ENCODE results near the gene DGKG. TPM values are rescaled to one million over a fixed set of nuclear protein-coding genes. Genes with fewer than 3 reads are reported as not detected.
A peak's percentile ranks its signal among the peaks of the same experiment; 100 is the strongest.

Gene DGKG
- total and polyA plus RNA-seq, 8 donors = 0.12 to 26.3 (median 2.7) TPM

DNA sequence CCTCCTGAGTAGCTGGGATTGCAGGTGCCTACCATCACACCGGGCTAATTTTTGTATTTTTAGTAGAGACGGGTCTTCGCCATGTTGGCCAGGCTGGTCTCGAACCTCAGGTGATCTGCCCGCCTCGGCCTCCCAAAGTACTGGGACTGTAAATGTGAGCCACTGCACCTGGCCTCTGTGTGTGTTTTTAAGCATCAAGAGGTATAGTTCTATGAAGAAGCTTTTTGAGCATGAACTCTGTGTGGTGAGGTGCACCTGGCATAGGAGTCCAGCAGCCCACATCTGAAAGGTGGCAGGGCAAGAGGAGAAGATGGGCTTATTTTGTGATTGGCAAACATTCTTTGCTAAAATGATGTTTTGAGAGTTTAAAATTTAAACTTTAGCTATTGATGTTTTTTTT is 118.0 kb downstream of the DGKG start:
- H3K4me1 ChIP-seq = peaks cover 8 to 22% (median 14%) of the 10 kb centered on the region in 4 donors
- TF ChIP-seq, protein P1, sequence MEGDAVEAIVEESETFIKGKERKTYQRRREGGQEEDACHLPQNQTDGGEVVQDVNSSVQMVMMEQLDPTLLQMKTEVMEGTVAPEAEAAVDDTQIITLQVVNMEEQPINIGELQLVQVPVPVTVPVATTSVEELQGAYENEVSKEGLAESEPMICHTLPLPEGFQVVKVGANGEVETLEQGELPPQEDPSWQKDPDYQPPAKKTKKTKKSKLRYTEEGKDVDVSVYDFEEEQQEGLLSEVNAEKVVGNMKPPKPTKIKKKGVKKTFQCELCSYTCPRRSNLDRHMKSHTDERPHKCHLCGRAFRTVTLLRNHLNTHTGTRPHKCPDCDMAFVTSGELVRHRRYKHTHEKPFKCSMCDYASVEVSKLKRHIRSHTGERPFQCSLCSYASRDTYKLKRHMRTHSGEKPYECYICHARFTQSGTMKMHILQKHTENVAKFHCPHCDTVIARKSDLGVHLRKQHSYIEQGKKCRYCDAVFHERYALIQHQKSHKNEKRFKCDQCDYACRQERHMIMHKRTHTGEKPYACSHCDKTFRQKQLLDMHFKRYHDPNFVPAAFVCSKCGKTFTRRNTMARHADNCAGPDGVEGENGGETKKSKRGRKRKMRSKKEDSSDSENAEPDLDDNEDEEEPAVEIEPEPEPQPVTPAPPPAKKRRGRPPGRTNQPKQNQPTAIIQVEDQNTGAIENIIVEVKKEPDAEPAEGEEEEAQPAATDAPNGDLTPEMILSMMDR (IDR thresholded peaks at IDR 0.05) = no peak
- no peak for TF ChIP-seq POLR2A (IDR thresholded peaks at IDR 0.05)
- TF ChIP-seq POLR2AphosphoS5 (IDR thresholded peaks at IDR 0.05) = no peak
- no peak overlapping the region for H3K4me3 ChIP-seq
- H3K27ac ChIP-seq = no peak overlapping the region
- WGBS, 5 donors = 92 to 99% (median 97%) methylated on average over 6 of the region's 6 CpGs
- H3K27me3 ChIP-seq = no peaks in the 10 kb centered on the region
- H3K36me3 ChIP-seq = peaks cover 0 to 10% (median 0%) of the 10 kb centered on the region in 4 donors
- H3K9me3 ChIP-seq = no peaks in the 10 kb centered on the region
- intact Hi-C loops (cut with DNase I; ENCODE audit: low total_unique reads) = no loop called here
- no peak for DNase-seq

GRCh38 chr3:186241910-186242821 is 119.9 kb downstream of the DGKG start:
- no peaks in the 10 kb centered on the region for H3K9me3 ChIP-seq
- no peaks in the 10 kb centered on the region for H3K27me3 ChIP-seq
- TF ChIP-seq POLR2A (IDR thresholded peaks at IDR 0.05) (no peak), EP300 (IDR thresholded peaks at IDR 0.05) (no peak), POLR2AphosphoS5 (IDR thresholded peaks at IDR 0.05) (peak in 1 of 3 donors; percentile 28)
- TF ChIP-seq, protein P1 (IDR thresholded peaks at IDR 0.05) = peak in 2 of 7 experiments; percentile 40 to 44
- intact Hi-C loops (cut with DNase I; ENCODE audit: low total_unique reads) = no loop called here
- H3K27ac ChIP-seq = peak overlapping the region in 3 of 5 donors; percentile 16 to 51 (median 26)
- WGBS, 5 donors = 9 to 21% (median 14%) methylated on average over 17 to 21 of the region's 21 CpGs
- peak overlapping the region in 3 of 4 donors; percentile 17 to 25 (median 19) for H3K4me3 ChIP-seq
- DNase-seq = peak; percentile 76 to 81
- H3K36me3 ChIP-seq = peaks cover 0 to 10% (median 0%) of the 10 kb centered on the region in 4 donors
- peaks cover 8 to 29% (median 14%) of the 10 kb centered on the region in 4 donors for H3K4me1 ChIP-seq

DNA sequence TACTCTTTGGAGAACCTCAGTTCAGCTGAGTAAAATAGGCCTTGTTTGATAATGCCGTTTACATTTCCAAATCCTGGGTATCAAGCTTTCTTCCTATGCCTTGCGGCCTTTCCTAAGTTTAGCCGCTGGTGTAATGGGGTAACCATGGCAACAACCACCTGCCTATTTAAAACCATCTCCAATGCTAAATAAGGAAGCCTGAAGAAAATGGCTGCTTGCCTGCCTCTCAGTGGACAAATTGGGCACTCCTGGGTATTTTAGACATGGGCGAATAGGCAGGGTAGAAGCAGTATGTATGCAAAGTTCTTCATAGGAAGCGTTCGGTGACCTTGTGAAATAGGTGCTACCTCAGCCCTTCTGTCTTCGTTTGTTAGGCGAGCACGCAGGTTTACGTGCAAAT is 122.7 kb downstream of the DGKG start:
- no peak for TF ChIP-seq EP300 (IDR thresholded peaks at IDR 0.05)
- no peak for TF ChIP-seq POLR2A (IDR thresholded peaks at IDR 0.05)
- no peak for TF ChIP-seq POLR2AphosphoS5 (IDR thresholded peaks at IDR 0.05)
- TF ChIP-seq, protein P1 (IDR thresholded peaks at IDR 0.05) = peak in 1 of 7 experiments; percentile 11
- H3K36me3 ChIP-seq = no peaks in the 10 kb centered on the region
- WGBS, 5 donors = 50 to 75% (median 61%) methylated on average over 10 of the region's 10 CpGs
- peaks cover 10 to 39% (median 16%) of the 10 kb centered on the region in 4 donors for H3K4me1 ChIP-seq
- H3K9me3 ChIP-seq = no peaks in the 10 kb centered on the region
- intact Hi-C loops (cut with DNase I; ENCODE audit: low total_unique reads) = no loop called here
- no peak overlapping the region for H3K27ac ChIP-seq
- no peaks in the 10 kb centered on the region for H3K27me3 ChIP-seq
- no peak overlapping the region for H3K4me3 ChIP-seq
- DNase-seq = peak; percentile 58 to 71

GRCh38 chr3:186237915-186238314 is 124.1 kb downstream of the DGKG start:
- no peak for DNase-seq
- no peak overlapping the region for H3K27ac ChIP-seq
- H3K27me3 ChIP-seq = no peaks in the 10 kb centered on the region
- H3K4me1 ChIP-seq = peaks cover 11 to 45% (median 18%) of the 10 kb centered on the region in 4 donors
- no peak overlapping the region for H3K4me3 ChIP-seq
- TF ChIP-seq EP300 (IDR thresholded peaks at IDR 0.05) (no peak), POLR2A (IDR thresholded peaks at IDR 0.05) (no peak), POLR2AphosphoS5 (IDR thresholded peaks at IDR 0.05) (no peak)
- TF ChIP-seq, protein P1 (IDR thresholded peaks at IDR 0.05) = no peak
- no peaks in the 10 kb centered on the region for H3K36me3 ChIP-seq
- intact Hi-C loops (cut with DNase I; ENCODE audit: low total_unique reads) = no loop called here
- 34 to 73% (median 54%) methylated on average over 2 of the region's 2 CpGs for WGBS, 5 donors
- H3K9me3 ChIP-seq = no peaks in the 10 kb centered on the region
